DOHH2 (cell line): ENCODE results near the gene ZBED1.

Experiments
- EZH2phosphoT487 ChIP-seq: fragments of 200-600 bp; sonication (generic); IDR thresholded peaks from 2 replicates; pipeline ENCODE4 v1.6.1; 2017; ENCODE audit warnings: borderline replicate concordance, mild to moderate bottlenecking, antibody characterized with exemption, low read length, moderate library complexity, mixed read lengths
- TF ChIP-seq, protein P1 (sequence below): fragments of 200-600 bp; sonication (generic); IDR thresholded peaks from one replicate; pipeline ENCODE4 v1.5.1; 2014; ENCODE audit warnings: antibody characterized with exemption, mild to moderate bottlenecking, low read depth, low read length; ENCODE audit not compliant: poor library complexity, severe bottlenecking

DNA sequence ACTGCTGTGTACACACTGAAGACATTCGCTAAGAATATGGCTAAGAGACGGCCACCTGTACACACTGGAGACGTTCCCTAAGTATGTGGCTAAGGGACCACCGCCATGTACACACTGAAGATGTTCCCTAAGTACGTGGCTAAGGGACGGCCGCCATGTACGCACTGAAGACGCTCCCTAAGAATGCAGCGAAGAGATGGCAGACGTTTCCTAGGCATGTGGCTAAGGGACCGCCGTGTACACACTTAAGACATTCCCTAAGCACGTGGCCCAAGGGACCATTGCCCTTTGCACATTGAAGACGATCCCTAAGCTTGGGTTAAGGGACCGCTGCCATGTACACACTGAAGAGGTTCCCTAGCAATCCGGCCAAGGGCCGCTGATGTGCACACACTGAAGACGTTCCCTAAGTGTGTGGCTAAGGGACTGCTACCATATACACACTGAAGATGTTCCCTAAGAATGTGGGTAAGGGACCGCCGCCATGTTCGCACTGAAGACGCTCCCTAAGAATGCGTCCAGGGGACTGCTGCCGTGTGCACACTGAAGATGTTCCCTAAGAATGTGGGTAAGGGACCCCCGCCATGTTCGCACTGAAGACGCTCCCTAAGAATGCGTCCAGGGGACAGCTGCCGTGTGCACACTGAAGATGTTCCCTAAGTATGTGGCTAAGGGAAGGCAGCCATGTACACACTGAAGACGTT, 36.7 kb downstream of the ZBED1 start:
- TF ChIP-seq, protein P1, sequence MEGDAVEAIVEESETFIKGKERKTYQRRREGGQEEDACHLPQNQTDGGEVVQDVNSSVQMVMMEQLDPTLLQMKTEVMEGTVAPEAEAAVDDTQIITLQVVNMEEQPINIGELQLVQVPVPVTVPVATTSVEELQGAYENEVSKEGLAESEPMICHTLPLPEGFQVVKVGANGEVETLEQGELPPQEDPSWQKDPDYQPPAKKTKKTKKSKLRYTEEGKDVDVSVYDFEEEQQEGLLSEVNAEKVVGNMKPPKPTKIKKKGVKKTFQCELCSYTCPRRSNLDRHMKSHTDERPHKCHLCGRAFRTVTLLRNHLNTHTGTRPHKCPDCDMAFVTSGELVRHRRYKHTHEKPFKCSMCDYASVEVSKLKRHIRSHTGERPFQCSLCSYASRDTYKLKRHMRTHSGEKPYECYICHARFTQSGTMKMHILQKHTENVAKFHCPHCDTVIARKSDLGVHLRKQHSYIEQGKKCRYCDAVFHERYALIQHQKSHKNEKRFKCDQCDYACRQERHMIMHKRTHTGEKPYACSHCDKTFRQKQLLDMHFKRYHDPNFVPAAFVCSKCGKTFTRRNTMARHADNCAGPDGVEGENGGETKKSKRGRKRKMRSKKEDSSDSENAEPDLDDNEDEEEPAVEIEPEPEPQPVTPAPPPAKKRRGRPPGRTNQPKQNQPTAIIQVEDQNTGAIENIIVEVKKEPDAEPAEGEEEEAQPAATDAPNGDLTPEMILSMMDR = no peak
- TF ChIP-seq EZH2phosphoT487 = no peak
